ENCODE measurements around the gene APOM. TPM values are rescaled to one million over a fixed set of nuclear protein-coding genes. Genes with fewer than 3 reads are reported as not detected.
A peak's percentile ranks its signal among the peaks of the same experiment; 100 is the strongest.

Gene APOM
- total RNA-seq (1 to 10 TPM; 1.3 to 1.5 TPM), polyA plus RNA-seq (1 to 10 TPM; 4.9 to 5.2 TPM)

- no peaks in the 10 kb centered on the region for H3K27me3 Mint-ChIP-seq
- peaks cover 50% of the 10 kb centered on the region for H3K4me1 ChIP-seq (ENCODE audit: insufficient read depth, low read length)
- H3K9me3 ChIP-seq (ENCODE audit: control insufficient read depth in 1 of 2, low read length in 2 of 2): no peaks in the 10 kb centered on the region
- POLR2A ChIA-PET (ENCODE audit: partially characterized antibody): interaction anchor here (1.4 to 7.2 kb wide), 2 partner anchors 8 to 35 kb away, joined by 5 to 269 read pairs; partner anchors contain the start of genes C6orf47, CSNK2B, GPANK1 and PRRC2A
- H3K36me3 Mint-ChIP-seq: peaks cover 6 to 50% of the 10 kb centered on the region in 2 donors
- intact Hi-C loops (cut with micrococcal nuclease): loop anchor here (10.0 kb wide), 1 partner anchor 1189 kb away; the partner anchor contains the start of gene PSMB8
- peaks cover 5% of the 10 kb centered on the region for H3K36me3 ChIP-seq (ENCODE audit: insufficient read depth, low read length)
- H3K4me3 Mint-ChIP-seq: peak within 1 kb of the TSS in 4 of 8 donors; percentile 28 to 58 (median 39)
- H3K27me3 ChIP-seq (ENCODE audit: insufficient read depth, low read length): no peaks in the 10 kb centered on the region
- peak within 1 kb of the TSS; percentile 37 to 88 (median 70) for H3K27ac Mint-ChIP-seq
- CTCF ChIA-PET (ENCODE audit: partially characterized antibody): interaction anchor here (0.7 to 4.6 kb wide), 8 partner anchors 9 to 175 kb away, joined by 3 to 28 read pairs (median 3); partner anchors contain the start of genes CSNK2B and GPANK1
- H3K27ac ChIP-seq (ENCODE audit: low read depth, low read length): no peak within 1 kb of the TSS
- no peak within 1 kb of the TSS for H3K4me3 ChIP-seq (ENCODE audit: low read length in 2 of 2)
- H3K4me1 Mint-ChIP-seq: peaks cover 42 to 78% (median 58%) of the 10 kb centered on the region in 4 donors
- no peak for DNase-seq
- peaks cover 0 to 15% (median 0%) of the 10 kb centered on the region in 8 donors for H3K9me3 Mint-ChIP-seq
These were observed at the start of gene APOM for GRCh38 chr6:31655349-31656237. TSS of gene APOM (plus strand) at chr6:31655894. CDS start at chr6:31655967, 73 bp downstream.

DNA sequence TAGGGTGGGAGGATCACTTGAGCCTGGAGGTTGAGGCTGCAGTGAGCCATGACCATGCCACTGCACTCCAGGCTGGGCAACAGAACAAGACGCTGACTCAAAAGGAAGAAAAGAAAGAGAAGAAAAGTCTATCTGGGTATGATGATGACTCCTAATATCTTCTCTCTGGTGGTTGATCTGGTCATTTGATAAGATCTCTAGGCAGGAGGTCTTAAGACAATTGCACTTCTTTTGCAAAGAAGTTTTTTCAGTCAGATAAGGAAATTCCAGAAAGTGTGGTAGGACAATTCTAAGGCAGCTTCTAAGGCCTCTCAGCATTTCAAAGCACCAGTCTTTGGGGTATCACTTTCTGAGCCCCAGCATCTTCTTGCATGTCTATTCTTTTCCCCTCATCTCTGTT is 48.4 kb upstream of the APOM start:
- POLR2A ChIA-PET (ENCODE audit: partially characterized antibody): no interaction called here
- Mint-ChIP-seq H3K9me3 (no peaks in the 10 kb centered on the region), H3K4me1 (peaks cover 0 to 2% (median 0%) of the 10 kb centered on the region in 4 donors), H3K27ac (no peak overlapping the region), H3K4me3 (no peak overlapping the region), H3K27me3 (peaks cover 0 to 1% of the 10 kb centered on the region in 2 donors), H3K36me3 (no peaks in the 10 kb centered on the region)
- Histone ChIP-seq H3K36me3 (ENCODE audit: insufficient read depth, low read length) (no peaks in the 10 kb centered on the region), H3K9me3 (ENCODE audit: control insufficient read depth in 1 of 2, low read length in 2 of 2) (no peaks in the 10 kb centered on the region), H3K27ac (ENCODE audit: low read depth, low read length) (no peak overlapping the region), H3K4me1 (ENCODE audit: insufficient read depth, low read length) (no peaks in the 10 kb centered on the region), H3K4me3 (ENCODE audit: low read length in 2 of 2) (no peak overlapping the region), H3K27me3 (ENCODE audit: insufficient read depth, low read length) (no peaks in the 10 kb centered on the region)
- CTCF ChIA-PET (ENCODE audit: partially characterized antibody): interaction anchor here (1.1 to 2.0 kb wide), 3 partner anchors 9 to 56 kb away, joined by 3 to 4 read pairs (median 3); no protein-coding TSS in a partner anchor
- intact Hi-C loops (cut with micrococcal nuclease): no loop called here
- DNase-seq: no peak

GRCh38 chr6:31609519-31610406 is 45.9 kb upstream of the APOM start:
- Histone ChIP-seq H3K27me3 (ENCODE audit: insufficient read depth, low read length) (no peaks in the 10 kb centered on the region), H3K9me3 (ENCODE audit: control insufficient read depth in 1 of 2, low read length in 2 of 2) (no peaks in the 10 kb centered on the region), H3K27ac (ENCODE audit: low read depth, low read length) (no peak overlapping the region), H3K4me1 (ENCODE audit: insufficient read depth, low read length) (no peaks in the 10 kb centered on the region), H3K4me3 (ENCODE audit: low read length in 2 of 2) (no peak overlapping the region), H3K36me3 (ENCODE audit: insufficient read depth, low read length) (no peaks in the 10 kb centered on the region)
- H3K27me3 Mint-ChIP-seq: no peaks in the 10 kb centered on the region
- H3K4me1 Mint-ChIP-seq: peaks cover 0 to 4% (median 2%) of the 10 kb centered on the region in 4 donors
- H3K4me3 Mint-ChIP-seq: no peak overlapping the region
- no peak overlapping the region for H3K27ac Mint-ChIP-seq
- intact Hi-C loops (cut with micrococcal nuclease): no loop called here
- H3K9me3 Mint-ChIP-seq: no peaks in the 10 kb centered on the region
- DNase-seq: no peak
- no peaks in the 10 kb centered on the region for H3K36me3 Mint-ChIP-seq
- ChIA-PET POLR2A (ENCODE audit: partially characterized antibody) (interaction anchor here (0.8 to 1.4 kb wide), 2 partner anchors 32 to 42 kb away, joined by 5 to 7 read pairs; partner anchors contain the start of gene BAG6), CTCF (ENCODE audit: partially characterized antibody) (interaction anchor here (3.5 kb wide), 1 partner anchor 11 kb away, joined by 25 read pairs; no protein-coding TSS in a partner anchor)

DNA sequence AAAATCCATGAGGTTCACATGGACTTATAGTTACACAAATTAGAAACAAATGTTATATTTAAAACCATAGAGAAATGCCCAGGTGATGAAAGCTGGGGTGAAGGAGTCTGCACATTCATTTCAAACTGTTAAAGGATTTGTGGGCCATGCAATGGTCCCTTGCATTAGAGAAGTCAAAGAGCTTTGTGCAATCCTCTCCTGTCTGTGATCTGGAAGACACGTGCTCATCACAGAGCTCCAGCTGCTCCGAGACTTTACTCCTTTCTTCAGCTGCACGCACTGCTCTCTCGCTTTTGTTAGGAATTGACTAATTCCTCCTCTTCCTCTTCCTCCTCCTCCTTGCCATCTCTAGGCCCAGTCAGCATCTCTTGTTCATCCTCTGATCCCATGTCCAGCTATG is 44.7 kb upstream of the APOM start:
- Histone ChIP-seq H3K27me3 (ENCODE audit: insufficient read depth, low read length) (no peaks in the 10 kb centered on the region), H3K9me3 (ENCODE audit: control insufficient read depth in 1 of 2, low read length in 2 of 2) (no peaks in the 10 kb centered on the region), H3K4me3 (ENCODE audit: low read length in 2 of 2) (no peak overlapping the region), H3K4me1 (ENCODE audit: insufficient read depth, low read length) (peaks cover 10% of the 10 kb centered on the region), H3K36me3 (ENCODE audit: insufficient read depth, low read length) (no peaks in the 10 kb centered on the region), H3K27ac (ENCODE audit: low read depth, low read length) (no peak overlapping the region)
- DNase-seq: no peak
- no peak overlapping the region for H3K4me3 Mint-ChIP-seq
- intact Hi-C loops (cut with micrococcal nuclease): no loop called here
- H3K27ac Mint-ChIP-seq: peak overlapping the region in 1 of 7 donors; percentile 18
- H3K27me3 Mint-ChIP-seq: no peaks in the 10 kb centered on the region
- ChIA-PET CTCF (ENCODE audit: partially characterized antibody) (interaction anchor here (0.6 to 3.5 kb wide), 3 partner anchors 12 to 18 kb away, joined by 3 to 25 read pairs (median 4); partner anchors contain the start of gene NCR3), POLR2A (ENCODE audit: partially characterized antibody) (interaction anchor here (1.4 kb wide), 1 partner anchor 41 kb away, joined by 7 read pairs; the partner anchor contains the start of gene BAG6)
- H3K9me3 Mint-ChIP-seq: no peaks in the 10 kb centered on the region
- H3K4me1 Mint-ChIP-seq: peaks cover 3 to 16% (median 10%) of the 10 kb centered on the region in 4 donors
- H3K36me3 Mint-ChIP-seq: no peaks in the 10 kb centered on the region

DNA sequence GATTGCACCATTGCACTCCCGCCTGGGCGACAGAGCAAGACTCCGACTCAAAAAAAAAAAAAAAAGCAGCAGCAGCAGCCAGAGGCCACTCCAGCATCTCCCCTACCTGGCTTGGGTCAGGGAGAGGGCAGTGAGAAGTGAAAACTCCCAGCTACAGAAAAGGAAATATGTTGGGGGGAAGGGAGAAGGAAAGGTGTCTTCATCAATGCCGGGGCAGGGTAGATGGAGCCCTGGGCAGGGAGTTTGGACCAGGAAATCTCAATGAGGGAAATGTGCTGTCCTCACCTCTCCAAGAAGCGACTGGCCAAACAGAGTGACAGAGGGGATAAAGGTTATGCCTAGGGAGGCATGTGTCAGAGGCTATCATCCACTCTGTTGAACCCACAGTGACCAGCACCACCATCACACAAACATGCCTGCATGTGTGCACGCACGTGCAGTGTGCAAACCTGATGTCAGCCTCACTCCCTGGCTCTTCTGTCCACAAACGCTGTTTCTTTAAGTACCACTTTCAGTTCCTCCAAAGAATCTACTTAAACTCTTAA is 41.5 kb upstream of the APOM start:
- no peaks in the 10 kb centered on the region for H3K36me3 Mint-ChIP-seq
- H3K9me3 Mint-ChIP-seq: no peaks in the 10 kb centered on the region
- no peak overlapping the region for H3K4me3 ChIP-seq (ENCODE audit: low read length in 2 of 2)
- intact Hi-C loops (cut with micrococcal nuclease): no loop called here
- peaks cover 3 to 25% (median 18%) of the 10 kb centered on the region in 4 donors for H3K4me1 Mint-ChIP-seq
- H3K27me3 ChIP-seq (ENCODE audit: insufficient read depth, low read length): no peaks in the 10 kb centered on the region
- H3K27ac ChIP-seq (ENCODE audit: low read depth, low read length): no peak overlapping the region
- H3K27me3 Mint-ChIP-seq: no peaks in the 10 kb centered on the region
- H3K4me1 ChIP-seq (ENCODE audit: insufficient read depth, low read length): peaks cover 16% of the 10 kb centered on the region
- H3K4me3 Mint-ChIP-seq: no peak overlapping the region
- no peaks in the 10 kb centered on the region for H3K9me3 ChIP-seq (ENCODE audit: control insufficient read depth in 1 of 2, low read length in 2 of 2)
- H3K27ac Mint-ChIP-seq: no peak overlapping the region
- no peak for DNase-seq
- H3K36me3 ChIP-seq (ENCODE audit: insufficient read depth, low read length): no peaks in the 10 kb centered on the region
- POLR2A ChIA-PET (ENCODE audit: partially characterized antibody): interaction anchor here (0.6 kb wide), 1 partner anchor 31 kb away, joined by 3 read pairs; no protein-coding TSS in a partner anchor
- CTCF ChIA-PET (ENCODE audit: partially characterized antibody): interaction anchor here (0.7 kb wide), 1 partner anchor 31 kb away, joined by 4 read pairs; no protein-coding TSS in a partner anchor

DNA sequence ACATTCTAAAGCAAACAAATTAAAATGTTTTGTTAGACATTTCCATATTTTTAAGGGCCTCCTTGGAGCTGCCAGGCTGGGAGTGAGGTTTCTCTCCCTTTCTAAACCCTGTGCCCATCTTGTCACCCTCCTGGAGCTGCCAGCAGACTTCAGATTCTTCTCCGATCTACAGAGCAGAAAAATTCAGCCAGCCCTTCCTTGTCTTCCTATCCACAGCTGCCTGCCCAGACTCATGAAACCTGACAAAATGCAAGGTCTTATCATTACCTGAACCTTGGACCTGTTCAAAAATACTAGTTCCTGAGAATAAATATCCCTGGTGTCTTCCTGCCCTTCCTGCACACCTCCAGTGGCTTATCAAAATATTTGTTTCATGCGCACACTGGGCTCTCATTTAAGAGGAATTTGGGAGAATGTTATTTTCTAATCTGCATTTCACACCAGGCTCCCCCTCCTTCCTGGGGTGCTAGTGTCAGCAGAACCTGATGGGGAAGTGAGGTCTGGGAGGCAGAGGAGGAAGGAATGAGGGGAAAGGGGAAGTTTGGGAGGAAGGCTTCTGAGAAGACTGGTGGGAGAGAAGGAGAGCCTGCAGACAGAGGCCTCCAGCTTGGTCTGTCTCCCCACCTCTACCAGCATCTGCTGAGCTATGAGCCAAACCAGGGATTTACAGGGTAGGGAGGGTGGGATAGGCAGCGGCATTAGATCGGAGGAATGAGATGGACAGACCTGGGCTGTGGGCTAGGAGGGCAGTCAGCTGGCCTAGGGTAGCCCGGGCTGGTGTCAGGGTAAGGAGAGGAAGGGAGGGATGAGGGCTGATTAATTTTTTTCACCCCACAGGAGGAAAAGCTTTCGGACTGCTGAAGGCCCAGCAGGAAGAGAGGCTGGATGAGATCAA is 40.8 kb upstream of the APOM start, which contains the start of gene AIF1:
Gene AIF1, plus strand, starts transcription at position 551 of the 895 bp plus-strand sequence. Its CDS starts 96 bp downstream, at position 647.
- Histone ChIP-seq H3K27ac (ENCODE audit: low read depth, low read length) (no peak within 1 kb of the TSS), H3K36me3 (ENCODE audit: insufficient read depth, low read length) (no peaks in the 10 kb centered on the region), H3K4me1 (ENCODE audit: insufficient read depth, low read length) (peaks cover 20% of the 10 kb centered on the region), H3K27me3 (ENCODE audit: insufficient read depth, low read length) (no peaks in the 10 kb centered on the region), H3K4me3 (ENCODE audit: low read length in 2 of 2) (no peak within 1 kb of the TSS), H3K9me3 (ENCODE audit: control insufficient read depth in 1 of 2, low read length in 2 of 2) (no peaks in the 10 kb centered on the region)
- POLR2A ChIA-PET (ENCODE audit: partially characterized antibody): interaction anchor here (0.6 to 1.0 kb wide), 2 partner anchors 32 kb away, joined by 3 read pairs; partner anchors contain the start of gene LTB
- intact Hi-C loops (cut with micrococcal nuclease): no loop called here
- Mint-ChIP-seq H3K4me3 (peak within 1 kb of the TSS in 7 of 8 donors; percentile 26 to 71 (median 35)), H3K27ac (peak within 1 kb of the TSS; percentile 29 to 88 (median 57)), H3K9me3 (no peaks in the 10 kb centered on the region), H3K36me3 (peaks cover 0 to under 1% of the 10 kb centered on the region in 2 donors), H3K27me3 (no peaks in the 10 kb centered on the region), H3K4me1 (peaks cover 7 to 31% (median 22%) of the 10 kb centered on the region in 4 donors)
- CTCF ChIA-PET (ENCODE audit: partially characterized antibody): interaction anchor here (3.5 kb wide), 1 partner anchor 16 kb away, joined by 18 read pairs; no protein-coding TSS in a partner anchor
- no peak for DNase-seq

Data from CD4-positive, alpha-beta memory T cell (primary cell).